NT2/D1 (cell line): ENCODE measurements around the gene ANKRD66.

ENCODE experiments used
- YY1 ChIP-seq: IDR thresholded peaks from 2 replicates; pipeline ENCODE4 v1.6.1; 2011; ENCODE audit not compliant: insufficient read length, insufficient read depth
- ZNF274 ChIP-seq: IDR thresholded peaks from 2 replicates; pipeline ENCODE4 v1.6.1; 2011; ENCODE audit warnings: mild to moderate bottlenecking, low read depth, low read length

DNA sequence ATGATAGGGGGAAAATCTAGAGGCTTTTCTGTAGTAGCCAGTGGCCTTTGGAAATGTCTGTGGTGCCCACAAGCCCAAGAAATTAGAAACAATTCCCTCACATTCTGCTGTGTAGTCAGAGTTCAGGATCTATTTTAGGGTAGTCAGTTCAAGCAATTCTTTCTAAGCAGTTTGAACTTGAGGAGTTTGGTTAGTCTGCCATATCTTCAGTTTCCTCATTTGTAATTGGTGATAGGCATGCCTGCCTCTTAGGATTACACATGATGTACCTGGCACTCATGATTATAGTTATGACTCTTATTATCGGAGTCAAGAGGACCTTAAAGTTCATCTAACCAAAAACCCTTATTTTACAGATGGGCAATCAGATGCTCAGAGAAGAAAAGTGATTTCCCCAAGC, 25.3 kb downstream of the ANKRD66 start:
- TF ChIP-seq ZNF274 (no peak), YY1 (no peak)
